IPS DF 19.7 (cell line): ENCODE data around the gene SNED1.
"Not testable (repeated sequence)": the region's sequence is repeated elsewhere in the genome, so short reads cannot be mapped to it uniquely, and the experiment has no call there.

Experiments
- DNase-seq: peaks from one replicate; pipeline ENCODE4 v3.0.0-alpha.2; 2013; ENCODE audit warnings: low read depth, low spot score

Gene SNED1

GRCh38 chr2:241083091-241083415, 84.6 kb downstream of the SNED1 start:
- DNase-seq, result no peak

- no peak for DNase-seq
These were observed 86.5 kb downstream of the SNED1 start for GRCh38 chr2:241084856-241085444.

GRCh38 chr2:241087420-241088268, 89.2 kb downstream of the SNED1 start:
- DNase-seq, result no peak

DNA sequence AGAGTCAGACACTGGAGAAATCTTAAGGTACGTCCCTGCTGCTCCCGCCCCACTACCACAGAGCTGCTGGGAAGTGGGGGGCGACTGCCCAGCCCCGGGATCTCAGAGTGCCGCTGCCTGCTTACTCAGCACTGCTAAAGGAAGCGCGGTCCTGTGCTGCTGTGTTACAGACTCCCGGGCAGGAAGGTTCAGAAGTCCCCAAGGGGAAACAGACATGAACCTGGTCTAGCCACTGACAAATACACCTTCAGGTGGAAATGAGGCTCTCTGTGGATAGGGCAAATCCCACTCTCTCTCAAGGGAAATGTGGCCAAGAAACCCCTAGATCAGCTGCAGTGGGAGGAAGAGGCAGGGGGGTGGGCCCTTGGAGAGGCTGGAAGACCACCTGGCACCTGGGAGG, 90.0 kb downstream of the SNED1 start:
- no peak for DNase-seq

DNA sequence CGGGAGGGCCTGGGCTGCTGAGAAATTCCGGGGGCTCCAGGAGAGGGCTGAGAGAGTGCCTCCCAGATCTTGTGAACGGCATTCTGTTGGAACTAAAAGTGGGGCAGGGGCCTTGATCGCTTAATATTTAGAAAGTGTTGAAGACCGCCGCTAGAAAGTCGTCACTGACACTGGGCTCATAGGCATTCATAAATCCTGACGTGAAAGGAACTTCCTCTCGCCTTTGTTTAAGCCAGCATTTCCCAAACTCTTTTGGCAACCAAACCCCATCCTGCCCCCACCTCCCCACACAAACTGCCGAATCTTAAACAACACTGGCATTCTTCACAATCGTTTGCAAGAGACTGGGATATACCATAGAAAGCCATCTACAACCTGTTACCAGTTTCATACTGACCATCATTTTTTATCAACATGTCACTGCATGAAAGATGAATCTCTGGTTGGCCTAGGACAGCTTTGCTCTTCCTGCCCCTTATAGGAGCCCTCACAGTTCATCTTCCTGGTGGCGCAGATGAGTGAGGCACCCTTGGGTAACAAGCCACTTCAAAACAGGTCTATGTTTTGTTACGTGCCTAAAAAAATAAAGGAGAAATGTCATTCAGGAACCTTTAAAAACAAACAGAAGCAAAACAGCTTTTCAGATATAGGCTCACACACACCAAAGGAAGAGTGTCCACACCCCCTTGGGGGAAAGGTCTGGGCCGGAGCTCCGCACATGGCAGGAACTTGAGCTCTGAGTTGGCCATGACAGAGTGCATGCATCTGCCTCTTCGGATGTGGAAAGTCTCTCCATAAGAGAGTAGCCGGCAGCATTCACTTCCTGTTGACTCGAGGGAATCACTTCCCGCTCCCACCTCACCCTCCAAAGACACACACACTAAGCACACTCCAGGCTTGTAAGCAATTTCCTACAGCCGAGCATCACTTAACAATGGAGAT, 90.6 kb downstream of the SNED1 start:
- no peak for DNase-seq

GRCh38 chr2:241091201-241091600, 92.8 kb downstream of the SNED1 start:
- no peak for DNase-seq

DNA sequence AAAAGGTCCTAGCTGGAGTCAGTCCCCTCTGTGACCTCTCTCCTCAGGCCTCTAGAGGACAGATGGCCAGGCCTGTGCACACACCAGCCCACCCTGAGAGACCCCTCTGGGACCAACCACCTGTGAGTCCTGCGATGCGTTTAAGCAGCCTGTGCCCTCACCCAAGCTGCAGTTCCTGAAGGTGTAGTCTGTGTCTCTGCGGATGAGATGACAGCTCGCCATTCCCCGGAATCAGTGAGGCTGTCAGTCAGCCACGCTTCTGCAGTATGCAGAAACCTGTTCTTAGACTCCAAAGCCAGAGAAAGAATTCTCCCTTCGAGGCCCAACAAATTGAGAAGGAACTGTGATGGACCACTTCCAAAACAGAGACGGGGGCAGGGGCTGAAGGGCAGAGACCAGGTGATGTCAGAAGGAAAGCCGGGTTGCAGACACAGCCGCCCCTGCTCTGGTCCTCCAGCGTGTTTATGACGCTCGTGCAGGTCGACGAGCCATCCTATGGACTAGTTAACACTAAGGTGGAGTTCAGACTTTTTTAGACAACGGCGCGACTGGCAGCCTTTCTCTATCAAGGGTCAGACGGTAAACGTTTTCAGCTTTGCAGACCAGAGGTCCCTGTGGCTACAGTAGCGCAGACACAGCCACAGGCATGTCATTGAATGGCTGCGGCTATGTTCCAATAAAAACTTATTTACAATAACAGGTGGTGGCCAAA, 93.5 kb downstream of the SNED1 start:
- DNase-seq, result no peak

GRCh38 chr2:241092677-241093076, 94.3 kb downstream of the SNED1 start:
- no peak for DNase-seq

DNA sequence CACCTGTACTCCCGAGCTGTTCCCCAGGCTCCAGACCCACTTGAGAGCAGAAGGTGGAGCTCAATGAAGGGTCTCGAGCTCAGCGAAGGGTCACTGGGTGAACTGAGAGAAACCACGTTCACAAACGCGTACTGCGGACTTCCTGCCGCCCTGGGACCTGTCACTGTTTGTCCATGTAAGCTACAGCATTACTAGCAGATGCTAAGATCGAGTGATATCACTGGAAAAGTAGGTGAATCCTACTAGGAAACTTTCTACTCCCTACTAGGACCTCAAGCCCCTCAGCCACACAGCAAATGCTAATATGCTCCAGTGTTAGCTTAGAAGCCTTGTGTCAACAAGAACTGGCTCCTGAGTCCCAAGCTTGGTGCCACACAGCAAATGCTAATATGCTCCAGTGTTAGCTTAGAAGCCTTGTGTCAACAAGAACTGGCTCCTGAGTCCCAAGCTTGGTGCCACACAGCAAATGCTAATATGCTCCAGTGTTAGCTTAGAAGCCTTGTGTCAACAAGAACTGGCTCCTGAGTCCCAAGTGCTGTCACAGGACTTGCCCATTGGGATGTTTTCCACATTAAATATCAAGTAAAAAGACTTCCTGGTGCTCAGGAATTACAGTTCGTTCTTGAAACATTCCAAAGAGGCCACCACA, 94.8 kb downstream of the SNED1 start:
- not testable (repeated sequence) for DNase-seq

GRCh38 chr2:241094172-241094571, 95.8 kb downstream of the SNED1 start:
- DNase-seq, result no peak

- no peak for DNase-seq
These were observed 96.6 kb downstream of the SNED1 start for GRCh38 chr2:241094924-241095420.

DNA sequence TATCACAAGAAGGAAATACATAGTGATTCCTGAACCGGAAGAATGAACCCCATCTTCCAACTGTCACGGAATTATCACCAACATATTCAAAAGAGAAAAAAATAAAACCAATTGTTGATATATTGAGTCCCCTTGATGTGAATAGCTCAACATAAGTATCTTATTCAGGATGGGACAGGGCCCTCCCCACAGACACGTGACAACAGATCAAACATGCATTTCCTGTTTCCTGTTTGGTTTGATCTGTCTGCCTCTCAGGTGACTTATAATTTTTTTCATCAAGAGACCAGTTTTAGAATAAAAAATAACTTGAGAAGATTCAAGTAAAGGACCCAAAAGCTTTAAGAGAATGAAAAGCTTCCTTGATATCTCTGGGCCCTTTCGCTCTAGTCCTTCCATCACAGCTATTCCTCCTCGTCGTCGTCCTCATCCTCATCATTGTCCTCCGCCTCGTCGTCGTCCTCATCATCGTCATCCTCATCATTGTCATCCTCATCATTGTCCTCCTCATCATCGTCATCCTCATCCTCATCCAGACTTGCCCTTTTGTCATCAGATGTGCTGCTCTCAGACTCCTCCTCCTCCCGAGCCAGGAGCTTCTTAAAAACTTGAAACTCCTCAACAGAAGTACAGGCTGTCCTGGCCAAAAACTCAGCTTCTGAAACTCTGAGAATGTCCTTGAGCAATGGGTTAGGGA, 97.3 kb downstream of the SNED1 start:
- DNase-seq, result no peak

GRCh38 chr2:241096979-241097378, 98.6 kb downstream of the SNED1 start:
- DNase-seq, result no peak

DNA sequence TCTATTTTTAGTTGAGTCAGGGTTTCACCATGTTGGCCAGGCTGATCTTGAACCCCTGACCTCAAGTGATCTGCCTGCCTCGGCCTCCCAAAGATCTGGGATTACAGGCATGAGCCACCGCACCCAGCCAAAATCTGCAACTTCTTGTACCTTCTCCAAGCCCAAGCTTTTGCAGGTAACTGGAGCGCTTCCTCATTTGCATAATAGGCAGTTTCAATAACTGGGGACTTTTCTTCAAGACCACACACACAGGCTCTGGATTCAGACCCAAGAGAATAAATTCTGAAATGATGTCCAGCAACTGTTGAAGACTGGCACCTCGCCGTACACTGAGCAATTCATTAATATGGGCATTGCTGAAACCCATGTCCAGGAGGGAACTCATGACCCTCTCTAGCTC, 100.8 kb downstream of the SNED1 start:
- no peak for DNase-seq

GRCh38 chr2:241102239-241102803, 103.9 kb downstream of the SNED1 start, which contains the start of gene MTERF4:
Gene MTERF4, minus strand, starts transcription at chr2:241102287. Its CDS starts 14 bp downstream, at chr2:241102273.
- peak; percentile 40 for DNase-seq

DNA sequence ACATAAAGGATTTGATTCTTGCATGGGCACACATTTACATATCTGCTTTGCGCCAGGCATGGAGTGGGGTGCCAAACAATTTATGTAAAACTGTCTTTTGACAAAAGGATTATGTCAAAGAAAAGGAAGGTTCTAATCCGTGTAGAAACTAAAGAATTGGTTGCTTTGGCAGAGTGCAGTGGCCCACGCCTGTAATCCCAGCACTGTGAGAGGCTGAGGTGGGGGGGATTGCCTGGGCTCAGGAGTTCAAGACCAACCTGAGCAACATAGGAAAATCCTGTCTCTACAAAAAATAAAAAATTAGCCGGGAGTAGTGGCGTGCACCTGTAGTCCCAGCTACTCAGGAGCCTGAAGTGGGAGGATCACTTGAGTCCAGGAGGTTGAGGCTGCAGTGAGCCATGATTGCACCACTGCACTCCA, 104.8 kb downstream of the SNED1 start:
- DNase-seq, result no peak

DNA sequence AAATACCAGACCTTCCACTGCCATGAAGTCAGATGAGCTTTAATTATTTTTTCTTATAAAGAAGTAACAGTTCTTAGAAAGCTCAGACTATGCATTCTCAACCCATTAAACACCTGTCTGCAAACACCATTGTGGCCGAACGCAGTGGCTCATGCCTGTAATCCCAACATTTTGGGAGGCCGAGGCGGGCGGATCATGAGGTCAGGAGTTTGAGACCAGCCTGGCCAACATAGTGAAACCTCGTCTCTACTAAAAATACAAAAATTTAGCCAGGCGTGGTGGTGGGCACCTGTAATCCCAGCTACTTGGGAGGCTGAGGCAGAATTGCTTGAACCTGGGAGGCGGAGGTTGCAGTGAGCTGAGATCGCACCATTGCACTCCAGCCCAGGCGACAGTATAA, 106.2 kb downstream of the SNED1 start:
- not testable (repeated sequence) for DNase-seq

- no peak for DNase-seq
These were observed 107.2 kb downstream of the SNED1 start for GRCh38 chr2:241105641-241106040.

GRCh38 chr2:241107031-241107783, 108.8 kb downstream of the SNED1 start:
- no peak for DNase-seq
